ENCODE results near the gene R3HDM2. TPM values are rescaled to one million over a fixed set of nuclear protein-coding genes. Genes with fewer than 3 reads are reported as not detected.

R3HDM2 gene
- total RNA-seq, 1 experiment from 2014 or later, result 34.7 TPM

DNA sequence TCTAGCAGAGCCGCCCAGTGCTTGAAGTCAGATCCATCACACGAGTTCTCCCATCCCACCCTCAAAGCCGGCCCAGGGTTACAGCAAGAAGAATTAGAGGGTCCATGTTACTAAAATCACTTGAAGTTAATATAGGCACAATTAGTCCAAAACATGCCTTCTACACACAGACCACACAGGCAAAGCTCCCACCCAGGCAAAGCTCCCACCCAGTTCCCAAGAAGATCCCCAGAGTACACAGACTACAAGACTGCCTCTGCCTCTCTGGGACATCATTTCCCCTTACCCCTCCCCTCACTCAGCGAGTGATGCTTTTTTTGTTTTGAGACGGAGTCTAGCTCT, 32.0 kb upstream of the R3HDM2 start:
- Mint-ChIP-seq H3K4me1 (peaks cover 23% of the 10 kb centered on the region), H3K27me3 (ENCODE audit: low read depth) (peaks cover 9% of the 10 kb centered on the region), H3K36me3 (0 out of 2 replicates have a peak, but pooled peaks cover 3% of the 10 kb centered on the region), H3K27ac (no peak overlapping the region; the same call in 1 of the 2 replicates), H3K4me3 (peak overlapping the region; percentile 96), H3K9me3 (no peaks in the 10 kb centered on the region)
- ATAC-seq (no peak), DNase-seq (ENCODE audit: low spot score) (no peak)
- TF ChIP-seq, protein P1, sequence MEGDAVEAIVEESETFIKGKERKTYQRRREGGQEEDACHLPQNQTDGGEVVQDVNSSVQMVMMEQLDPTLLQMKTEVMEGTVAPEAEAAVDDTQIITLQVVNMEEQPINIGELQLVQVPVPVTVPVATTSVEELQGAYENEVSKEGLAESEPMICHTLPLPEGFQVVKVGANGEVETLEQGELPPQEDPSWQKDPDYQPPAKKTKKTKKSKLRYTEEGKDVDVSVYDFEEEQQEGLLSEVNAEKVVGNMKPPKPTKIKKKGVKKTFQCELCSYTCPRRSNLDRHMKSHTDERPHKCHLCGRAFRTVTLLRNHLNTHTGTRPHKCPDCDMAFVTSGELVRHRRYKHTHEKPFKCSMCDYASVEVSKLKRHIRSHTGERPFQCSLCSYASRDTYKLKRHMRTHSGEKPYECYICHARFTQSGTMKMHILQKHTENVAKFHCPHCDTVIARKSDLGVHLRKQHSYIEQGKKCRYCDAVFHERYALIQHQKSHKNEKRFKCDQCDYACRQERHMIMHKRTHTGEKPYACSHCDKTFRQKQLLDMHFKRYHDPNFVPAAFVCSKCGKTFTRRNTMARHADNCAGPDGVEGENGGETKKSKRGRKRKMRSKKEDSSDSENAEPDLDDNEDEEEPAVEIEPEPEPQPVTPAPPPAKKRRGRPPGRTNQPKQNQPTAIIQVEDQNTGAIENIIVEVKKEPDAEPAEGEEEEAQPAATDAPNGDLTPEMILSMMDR (IDR thresholded peaks at IDR 0.05), result peak; percentile 9; the same call in 1 of the 2 replicates
- TF ChIP-seq SOX15 (CRISPR knock-in tag; IDR thresholded peaks at IDR 0.05), result no peak
- ChIA-PET CTCF (interaction anchor here (0.7 to 5.2 kb wide), 14 partner anchors 8 to 475 kb away, joined by 3 to 42 read pairs (median 4); partner anchors contain the start of genes DCTN2 and INHBE), POLR2A (no interaction called here)

DNA sequence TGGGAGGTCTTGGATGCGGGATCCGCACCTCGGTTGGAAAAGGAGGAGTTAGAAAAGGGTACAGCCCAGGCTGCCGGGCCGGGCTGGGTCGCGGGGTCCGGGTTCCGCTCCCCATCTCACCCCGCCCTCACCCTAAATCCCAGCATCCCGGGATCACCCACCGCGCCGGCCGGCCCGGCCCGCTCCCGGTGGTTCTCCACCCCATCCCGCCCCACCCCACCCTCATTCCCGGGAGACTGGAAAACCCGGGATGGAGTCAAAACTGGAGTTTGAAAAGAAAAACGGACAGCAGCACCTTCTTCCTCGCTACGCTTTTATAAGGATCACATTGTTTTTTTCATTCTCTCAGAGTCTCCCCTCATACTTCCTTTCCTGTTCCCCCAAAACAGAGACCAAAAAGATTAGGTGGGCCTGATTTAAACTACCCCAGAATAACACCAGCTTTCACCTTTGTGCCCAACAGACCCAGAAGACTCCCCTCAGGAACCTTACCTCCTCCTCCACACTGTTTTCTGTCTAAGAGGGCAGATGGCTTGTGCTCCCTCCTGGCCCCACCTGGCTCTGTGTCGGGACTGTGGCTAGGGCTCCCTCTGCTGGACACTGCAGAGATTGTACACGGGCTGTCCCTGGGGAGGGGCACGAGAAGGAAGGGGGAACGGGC, 31.5 kb upstream of the R3HDM2 start:
- peak; percentile 59 for ATAC-seq
- DNase-seq (ENCODE audit: low spot score), result peak; percentile 96
- Mint-ChIP-seq H3K4me3 (peak overlapping the region; percentile 96), H3K27me3 (ENCODE audit: low read depth) (peaks cover 9% of the 10 kb centered on the region), H3K36me3 (0 out of 2 replicates have a peak, but pooled peaks cover 3% of the 10 kb centered on the region), H3K27ac (peak overlapping the region; percentile 100), H3K4me1 (peaks cover 25% of the 10 kb centered on the region), H3K9me3 (no peaks in the 10 kb centered on the region)
- TF ChIP-seq, protein P1 (IDR thresholded peaks at IDR 0.05), result peak; percentile 81
- TF ChIP-seq GABPB1 (CRISPR knock-in tag; IDR thresholded peaks at IDR 0.05) (peak; percentile 42; the same call in 1 of the 2 replicates), ZNF263 (CRISPR knock-in tag; IDR thresholded peaks at IDR 0.05; ENCODE audit: low read depth) (peak; percentile 55; the same call in 1 of the 2 replicates), ZBTB21 (CRISPR knock-in tag; IDR thresholded peaks at IDR 0.05; ENCODE audit: borderline replicate concordance) (no peak)
- TF ChIP-seq, protein P2, sequence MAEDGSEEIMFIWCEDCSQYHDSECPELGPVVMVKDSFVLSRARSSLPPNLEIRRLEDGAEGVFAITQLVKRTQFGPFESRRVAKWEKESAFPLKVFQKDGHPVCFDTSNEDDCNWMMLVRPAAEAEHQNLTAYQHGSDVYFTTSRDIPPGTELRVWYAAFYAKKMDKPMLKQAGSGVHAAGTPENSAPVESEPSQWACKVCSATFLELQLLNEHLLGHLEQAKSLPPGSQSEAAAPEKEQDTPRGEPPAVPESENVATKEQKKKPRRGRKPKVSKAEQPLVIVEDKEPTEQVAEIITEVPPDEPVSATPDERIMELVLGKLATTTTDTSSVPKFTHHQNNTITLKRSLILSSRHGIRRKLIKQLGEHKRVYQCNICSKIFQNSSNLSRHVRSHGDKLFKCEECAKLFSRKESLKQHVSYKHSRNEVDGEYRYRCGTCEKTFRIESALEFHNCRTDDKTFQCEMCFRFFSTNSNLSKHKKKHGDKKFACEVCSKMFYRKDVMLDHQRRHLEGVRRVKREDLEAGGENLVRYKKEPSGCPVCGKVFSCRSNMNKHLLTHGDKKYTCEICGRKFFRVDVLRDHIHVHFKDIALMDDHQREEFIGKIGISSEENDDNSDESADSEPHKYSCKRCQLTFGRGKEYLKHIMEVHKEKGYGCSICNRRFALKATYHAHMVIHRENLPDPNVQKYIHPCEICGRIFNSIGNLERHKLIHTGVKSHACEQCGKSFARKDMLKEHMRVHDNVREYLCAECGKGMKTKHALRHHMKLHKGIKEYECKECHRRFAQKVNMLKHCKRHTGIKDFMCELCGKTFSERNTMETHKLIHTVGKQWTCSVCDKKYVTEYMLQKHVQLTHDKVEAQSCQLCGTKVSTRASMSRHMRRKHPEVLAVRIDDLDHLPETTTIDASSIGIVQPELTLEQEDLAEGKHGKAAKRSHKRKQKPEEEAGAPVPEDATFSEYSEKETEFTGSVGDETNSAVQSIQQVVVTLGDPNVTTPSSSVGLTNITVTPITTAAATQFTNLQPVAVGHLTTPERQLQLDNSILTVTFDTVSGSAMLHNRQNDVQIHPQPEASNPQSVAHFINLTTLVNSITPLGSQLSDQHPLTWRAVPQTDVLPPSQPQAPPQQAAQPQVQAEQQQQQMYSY (CRISPR knock-in tag; IDR thresholded peaks at IDR 0.05), result peak; percentile 93
- POLR2A ChIA-PET, result interaction anchor here (0.9 to 1.7 kb wide), 2 partner anchors 219 to 236 kb away, joined by 3 to 6 read pairs; no protein-coding TSS in a partner anchor
- CTCF ChIA-PET, result interaction anchor here (0.6 to 5.2 kb wide), 14 partner anchors 9 to 237 kb away, joined by 3 to 48 read pairs (median 6); partner anchors contain the start of genes DCTN2 and STAC3

DNA sequence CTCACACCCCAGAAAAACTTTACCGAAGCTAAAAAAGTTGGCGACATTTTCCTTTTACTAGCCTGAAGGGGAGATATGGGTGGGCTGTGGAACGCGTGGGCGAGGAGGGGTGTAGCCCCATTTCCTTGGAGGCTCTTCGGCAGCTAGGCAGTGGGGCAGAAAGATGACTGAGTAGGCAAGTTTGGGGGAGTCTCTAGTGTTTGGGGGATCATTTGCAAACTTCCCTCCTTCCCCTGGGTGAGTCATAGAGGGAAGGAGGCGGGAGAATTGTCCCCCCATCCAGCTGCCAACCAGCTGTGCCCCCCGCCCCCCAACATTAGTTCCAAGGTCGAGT, 31.0 kb upstream of the R3HDM2 start:
- DNase-seq (ENCODE audit: low spot score), result no peak
- CTCF ChIA-PET, result interaction anchor here (0.6 to 5.2 kb wide), 12 partner anchors 10 to 237 kb away, joined by 3 to 48 read pairs (median 8); partner anchors contain the start of genes DCTN2 and STAC3
- Mint-ChIP-seq H3K36me3 (0 out of 2 replicates have a peak, but pooled peaks cover 3% of the 10 kb centered on the region), H3K27ac (peak overlapping the region; percentile 100), H3K4me3 (peak overlapping the region; percentile 96), H3K9me3 (no peaks in the 10 kb centered on the region), H3K4me1 (peaks cover 27% of the 10 kb centered on the region), H3K27me3 (ENCODE audit: low read depth) (peaks cover 9% of the 10 kb centered on the region)
- POLR2A ChIA-PET, result interaction anchor here (0.6 to 1.7 kb wide), 4 partner anchors 58 to 762 kb away, joined by 3 to 8 read pairs (median 6); partner anchors contain the start of gene DDIT3
- ATAC-seq, result no peak
- TF ChIP-seq IRF2 (CRISPR knock-in tag; IDR thresholded peaks at IDR 0.05; ENCODE audit: borderline replicate concordance, low read depth) (no peak), GABPB1 (CRISPR knock-in tag; IDR thresholded peaks at IDR 0.05) (no peak), GTF2I (CRISPR knock-in tag; conservative IDR thresholded peaks at IDR 0.05) (no peak), ESRRA (CRISPR knock-in tag; IDR thresholded peaks at IDR 0.05; ENCODE audit: borderline replicate concordance) (no peak), SOX15 (CRISPR knock-in tag; IDR thresholded peaks at IDR 0.05) (no peak), PRRX2 (CRISPR knock-in tag; IDR thresholded peaks at IDR 0.05) (no peak), TCF7 (CRISPR knock-in tag; IDR thresholded peaks at IDR 0.05; ENCODE audit: low read depth) (no peak), EMX1 (CRISPR knock-in tag; IDR thresholded peaks at IDR 0.05) (no peak)
- TF ChIP-seq, protein P3, sequence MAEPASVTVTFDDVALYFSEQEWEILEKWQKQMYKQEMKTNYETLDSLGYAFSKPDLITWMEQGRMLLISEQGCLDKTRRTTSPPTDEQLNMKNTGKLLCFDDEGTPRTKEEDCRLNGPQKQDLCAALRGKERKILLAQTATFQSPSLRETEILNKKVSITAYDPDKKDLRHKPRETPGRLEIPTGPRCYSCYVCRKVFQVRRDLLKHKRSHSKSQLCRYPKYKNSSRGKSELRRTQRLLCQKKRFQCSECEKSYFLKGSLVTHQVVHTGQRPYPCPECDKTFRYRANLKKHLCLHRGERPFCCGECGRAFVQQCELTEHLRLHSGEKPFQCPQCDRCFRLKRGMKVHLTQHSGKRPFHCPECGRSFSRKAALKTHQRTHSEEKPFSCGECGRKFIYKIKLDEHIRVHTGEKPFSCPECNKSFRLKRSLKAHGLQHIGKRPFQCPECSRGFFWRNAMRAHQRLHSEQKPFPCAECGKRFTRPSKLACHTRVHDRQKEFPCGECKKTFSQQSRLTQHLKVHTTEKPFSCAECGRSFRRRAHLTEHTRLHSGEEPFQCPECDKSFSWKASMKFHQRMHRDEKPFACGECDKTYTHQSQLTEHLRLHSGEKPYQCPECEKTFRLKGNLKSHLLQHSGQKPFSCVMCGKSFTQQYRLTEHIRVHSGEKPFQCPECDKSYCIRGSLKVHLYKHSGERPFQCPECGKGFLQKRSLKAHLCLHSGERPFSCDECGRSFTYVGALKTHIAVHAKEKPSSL (CRISPR knock-in tag; conservative IDR thresholded peaks at IDR 0.05), result no peak
- TF ChIP-seq, protein P4, sequence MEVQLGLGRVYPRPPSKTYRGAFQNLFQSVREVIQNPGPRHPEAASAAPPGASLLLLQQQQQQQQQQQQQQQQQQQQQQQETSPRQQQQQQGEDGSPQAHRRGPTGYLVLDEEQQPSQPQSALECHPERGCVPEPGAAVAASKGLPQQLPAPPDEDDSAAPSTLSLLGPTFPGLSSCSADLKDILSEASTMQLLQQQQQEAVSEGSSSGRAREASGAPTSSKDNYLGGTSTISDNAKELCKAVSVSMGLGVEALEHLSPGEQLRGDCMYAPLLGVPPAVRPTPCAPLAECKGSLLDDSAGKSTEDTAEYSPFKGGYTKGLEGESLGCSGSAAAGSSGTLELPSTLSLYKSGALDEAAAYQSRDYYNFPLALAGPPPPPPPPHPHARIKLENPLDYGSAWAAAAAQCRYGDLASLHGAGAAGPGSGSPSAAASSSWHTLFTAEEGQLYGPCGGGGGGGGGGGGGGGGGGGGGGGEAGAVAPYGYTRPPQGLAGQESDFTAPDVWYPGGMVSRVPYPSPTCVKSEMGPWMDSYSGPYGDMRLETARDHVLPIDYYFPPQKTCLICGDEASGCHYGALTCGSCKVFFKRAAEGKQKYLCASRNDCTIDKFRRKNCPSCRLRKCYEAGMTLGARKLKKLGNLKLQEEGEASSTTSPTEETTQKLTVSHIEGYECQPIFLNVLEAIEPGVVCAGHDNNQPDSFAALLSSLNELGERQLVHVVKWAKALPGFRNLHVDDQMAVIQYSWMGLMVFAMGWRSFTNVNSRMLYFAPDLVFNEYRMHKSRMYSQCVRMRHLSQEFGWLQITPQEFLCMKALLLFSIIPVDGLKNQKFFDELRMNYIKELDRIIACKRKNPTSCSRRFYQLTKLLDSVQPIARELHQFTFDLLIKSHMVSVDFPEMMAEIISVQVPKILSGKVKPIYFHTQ (CRISPR knock-in tag; IDR thresholded peaks at IDR 0.05), result no peak
- TF ChIP-seq, protein P5, sequence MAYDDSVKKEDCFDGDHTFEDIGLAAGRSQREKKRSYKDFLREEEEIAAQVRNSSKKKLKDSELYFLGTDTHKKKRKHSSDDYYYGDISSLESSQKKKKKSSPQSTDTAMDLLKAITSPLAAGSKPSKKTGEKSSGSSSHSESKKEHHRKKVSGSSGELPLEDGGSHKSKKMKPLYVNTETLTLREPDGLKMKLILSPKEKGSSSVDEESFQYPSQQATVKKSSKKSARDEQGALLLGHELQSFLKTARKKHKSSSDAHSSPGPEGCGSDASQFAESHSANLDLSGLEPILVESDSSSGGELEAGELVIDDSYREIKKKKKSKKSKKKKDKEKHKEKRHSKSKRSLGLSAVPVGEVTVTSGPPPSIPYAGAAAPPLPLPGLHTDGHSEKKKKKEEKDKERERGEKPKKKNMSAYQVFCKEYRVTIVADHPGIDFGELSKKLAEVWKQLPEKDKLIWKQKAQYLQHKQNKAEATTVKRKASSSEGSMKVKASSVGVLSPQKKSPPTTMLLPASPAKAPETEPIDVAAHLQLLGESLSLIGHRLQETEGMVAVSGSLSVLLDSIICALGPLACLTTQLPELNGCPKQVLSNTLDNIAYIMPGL (CRISPR knock-in tag; IDR thresholded peaks at IDR 0.05), result no peak

Measured in WTC11 (cell line).